ENCODE results near the gene MCMBP. TPM values are rescaled to one million over a fixed set of nuclear protein-coding genes. Genes with fewer than 3 reads are reported as not detected.
A peak's percentile ranks its signal among the peaks of the same experiment; 100 is the strongest.

MCMBP gene
- total RNA-seq, 1 donor from 2014 or later = 37.5 TPM

DNA sequence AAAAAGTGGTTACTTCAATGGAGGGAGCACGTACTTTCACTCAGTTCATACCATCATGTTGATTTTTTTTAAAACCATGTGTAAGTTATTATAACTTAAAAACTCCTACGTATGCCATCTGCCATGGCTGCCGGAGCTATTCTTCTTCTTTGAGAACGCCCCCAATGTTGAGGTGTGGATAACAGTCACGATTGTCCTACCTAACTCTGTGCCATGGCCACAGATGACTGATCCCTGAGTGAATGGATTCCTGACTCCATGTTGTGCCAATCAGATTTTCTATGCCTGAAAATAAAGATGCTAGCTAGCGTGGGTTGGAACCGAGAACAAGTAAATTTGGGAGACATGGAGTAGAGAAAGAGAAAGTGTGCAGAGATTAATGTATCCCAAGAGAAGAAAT, 5.3 kb downstream of the MCMBP start:
- Mint-ChIP-seq H3K36me3 (ENCODE audit: unreplicated experiment) (no peaks in the 10 kb centered on the region), H3K4me3 (ENCODE audit: unreplicated experiment) (no peak overlapping the region), H3K27ac (ENCODE audit: unreplicated experiment) (no peak overlapping the region), H3K27me3 (ENCODE audit: unreplicated experiment) (peaks cover 4% of the 10 kb centered on the region), H3K9me3 (ENCODE audit: unreplicated experiment) (peaks cover 3% of the 10 kb centered on the region), H3K4me1 (ENCODE audit: low read depth, unreplicated experiment) (peaks cover 12% of the 10 kb centered on the region)
- DNase-seq = no peak
- TF ChIP-seq CTCF (IDR thresholded peaks at IDR 0.05; ENCODE audit: partially characterized antibody, unreplicated experiment) = no peak

- H3K36me3 Mint-ChIP-seq (ENCODE audit: unreplicated experiment) = no peaks in the 10 kb centered on the region
- no peak for TF ChIP-seq CTCF (IDR thresholded peaks at IDR 0.05; ENCODE audit: partially characterized antibody, unreplicated experiment)
- peaks cover 5% of the 10 kb centered on the region for H3K4me1 Mint-ChIP-seq (ENCODE audit: low read depth, unreplicated experiment)
- no peaks in the 10 kb centered on the region for H3K9me3 Mint-ChIP-seq (ENCODE audit: unreplicated experiment)
- no peaks in the 10 kb centered on the region for H3K27me3 Mint-ChIP-seq (ENCODE audit: unreplicated experiment)
- no peak overlapping the region for H3K4me3 Mint-ChIP-seq (ENCODE audit: unreplicated experiment)
- peak overlapping the region; percentile 53 for H3K27ac Mint-ChIP-seq (ENCODE audit: unreplicated experiment)
- DNase-seq = no peak
Observed at GRCh38 chr10:119865699-119866240, 6.9 kb downstream of the MCMBP start.

DNA sequence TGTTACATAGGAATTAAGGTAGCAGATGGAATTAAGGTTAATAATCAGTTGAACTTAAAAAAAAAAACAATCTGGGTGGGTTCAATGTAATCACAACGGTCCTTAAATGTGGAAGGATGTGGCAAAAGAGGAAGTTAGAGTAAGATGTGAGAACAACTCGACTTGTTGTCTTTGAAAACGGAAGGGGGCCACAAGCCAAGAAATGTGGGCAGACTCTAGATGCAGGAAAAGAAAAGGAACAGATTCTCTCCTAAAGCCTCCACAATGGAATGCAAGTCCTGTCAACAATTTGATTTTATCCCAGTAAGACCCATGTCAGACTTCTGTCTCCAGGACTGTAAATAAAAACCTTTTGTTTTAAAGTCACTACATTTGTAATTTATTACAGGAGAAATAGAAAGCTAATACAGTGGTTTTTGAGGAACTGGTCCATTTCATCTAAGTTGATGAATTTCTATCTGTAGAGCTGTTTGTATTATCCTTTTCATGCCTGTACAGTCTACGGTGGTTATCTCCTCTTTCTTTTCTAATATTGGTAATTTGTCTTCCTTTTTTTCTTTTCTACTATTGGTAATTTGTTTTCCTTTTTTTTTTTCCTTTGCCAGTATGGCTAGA, 8.6 kb downstream of the MCMBP start:
- no peaks in the 10 kb centered on the region for H3K9me3 Mint-ChIP-seq (ENCODE audit: unreplicated experiment)
- no peaks in the 10 kb centered on the region for H3K27me3 Mint-ChIP-seq (ENCODE audit: unreplicated experiment)
- H3K4me3 Mint-ChIP-seq (ENCODE audit: unreplicated experiment) = no peak overlapping the region
- DNase-seq = no peak
- H3K4me1 Mint-ChIP-seq (ENCODE audit: low read depth, unreplicated experiment) = peaks cover 2% of the 10 kb centered on the region
- peak overlapping the region; percentile 55 for H3K27ac Mint-ChIP-seq (ENCODE audit: unreplicated experiment)
- TF ChIP-seq CTCF (IDR thresholded peaks at IDR 0.05; ENCODE audit: partially characterized antibody, unreplicated experiment) = no peak
- no peaks in the 10 kb centered on the region for H3K36me3 Mint-ChIP-seq (ENCODE audit: unreplicated experiment)

- TF ChIP-seq CTCF (IDR thresholded peaks at IDR 0.05; ENCODE audit: partially characterized antibody, unreplicated experiment) = no peak
- DNase-seq = no peak
- Mint-ChIP-seq H3K27me3 (ENCODE audit: unreplicated experiment) (no peaks in the 10 kb centered on the region), H3K27ac (ENCODE audit: unreplicated experiment) (no peak overlapping the region), H3K9me3 (ENCODE audit: unreplicated experiment) (no peaks in the 10 kb centered on the region), H3K4me1 (ENCODE audit: low read depth, unreplicated experiment) (peaks cover 2% of the 10 kb centered on the region), H3K36me3 (ENCODE audit: unreplicated experiment) (no peaks in the 10 kb centered on the region), H3K4me3 (ENCODE audit: unreplicated experiment) (no peak overlapping the region)
Observed at GRCh38 chr10:119862524-119862923, 10.1 kb downstream of the MCMBP start.

- Mint-ChIP-seq H3K27me3 (ENCODE audit: unreplicated experiment) (no peaks in the 10 kb centered on the region), H3K4me3 (ENCODE audit: unreplicated experiment) (no peak overlapping the region), H3K36me3 (ENCODE audit: unreplicated experiment) (no peaks in the 10 kb centered on the region), H3K27ac (ENCODE audit: unreplicated experiment) (no peak overlapping the region), H3K9me3 (ENCODE audit: unreplicated experiment) (no peaks in the 10 kb centered on the region), H3K4me1 (ENCODE audit: low read depth, unreplicated experiment) (no peaks in the 10 kb centered on the region)
- no peak for DNase-seq
- TF ChIP-seq CTCF (IDR thresholded peaks at IDR 0.05; ENCODE audit: partially characterized antibody, unreplicated experiment) = no peak
Observed at GRCh38 chr10:119860866-119861607, 11.6 kb downstream of the MCMBP start.

Data from glutamatergic neuron (in vitro differentiated cells).